Calu3 (cell line): Measurements from ENCODE around the gene SLCO1A2. TPM values are rescaled to one million over a fixed set of nuclear protein-coding genes. Genes with fewer than 3 reads are reported as not detected.

Experiments
- BruUV-seq: library from RNA; stranded (reverse); fragments of 400-500 nt; replicated peaks from 2 replicates; lab custom pipeline; 2021; lab: Mats Ljungman, UMichigan
- CTCF ChIA-PET: fragments of 300-600 bp; sonication (Branson Sonifier 250); formaldehyde crosslinking; loops from one replicate; lab custom pipeline; 2022; ENCODE audit warnings: antibody characterized with exemption; lab: Charles Lee
- DNase-seq: peaks from one replicate; pipeline ENCODE4 v3.0.0; 2022
- H3K27ac Mint-ChIP-seq: one replicate; pipeline ENCODE4 v1.8.0; 2022; ENCODE audit warnings: mixed read lengths; ENCODE audit not compliant: unreplicated experiment
- H3K27me3 Mint-ChIP-seq: one replicate; pipeline ENCODE4 v1.8.0; 2022; ENCODE audit warnings: mixed read lengths; ENCODE audit not compliant: unreplicated experiment
- H3K36me3 Mint-ChIP-seq: one replicate; pipeline ENCODE4 v1.8.0; 2022; ENCODE audit warnings: mild to moderate bottlenecking, moderate library complexity, mixed read lengths; ENCODE audit not compliant: insufficient read depth, unreplicated experiment
- H3K4me1 Mint-ChIP-seq: one replicate; pipeline ENCODE4 v1.8.0; 2022; ENCODE audit warnings: mild to moderate bottlenecking, low read depth, mixed read lengths; ENCODE audit not compliant: unreplicated experiment
- H3K4me3 Mint-ChIP-seq: one replicate; pipeline ENCODE4 v1.8.0; 2022; ENCODE audit warnings: mild to moderate bottlenecking, low read depth, moderate library complexity, mixed read lengths; ENCODE audit not compliant: unreplicated experiment
- H3K9me3 Mint-ChIP-seq: one replicate; pipeline ENCODE4 v1.8.0; 2022; ENCODE audit warnings: low read depth, mixed read lengths; ENCODE audit not compliant: unreplicated experiment
- intact Hi-C: fragments of 100-400 bp; cut with micrococcal nuclease; formaldehyde crosslinking; loops from one replicate; pipeline ENCODE4 v1.10.0; 2022; ENCODE audit not compliant: unreplicated experiment
- total RNA-seq: library from RNA; stranded (reverse); gene quantifications from 2 replicates; pipeline ENCODE4 v1.2.3, GENCODE V29; 2022
- TF ChIP-seq, protein P1 (sequence below): fragments of 200-600 bp; IDR thresholded peaks from one replicate; pipeline ENCODE4 v1.8.0; 2022; ENCODE audit warnings: antibody characterized with exemption; ENCODE audit not compliant: unreplicated experiment

Gene SLCO1A2
- total RNA-seq, 1 experiment from 2014 or later = not detected

DNA sequence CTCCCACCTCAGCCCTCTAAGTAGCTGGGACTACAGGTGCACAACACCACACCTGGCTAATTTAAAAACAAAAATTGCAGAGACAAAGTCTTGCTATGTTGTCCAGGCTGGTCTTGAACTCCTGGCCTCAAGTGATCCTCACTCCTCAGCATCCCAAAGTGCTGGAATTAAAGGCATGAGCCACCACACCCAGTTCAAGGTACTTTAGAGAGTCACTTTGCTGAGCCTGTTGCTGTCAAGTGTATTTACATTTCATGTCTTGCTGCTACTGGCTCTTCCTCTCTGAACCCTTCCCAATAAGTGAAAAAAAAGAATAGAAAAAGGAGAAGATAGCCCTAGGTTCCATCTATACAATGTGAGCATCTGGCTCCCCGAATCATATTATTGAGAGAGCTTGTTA, 38.4 kb downstream of the SLCO1A2 start:
- TF ChIP-seq, protein P1, sequence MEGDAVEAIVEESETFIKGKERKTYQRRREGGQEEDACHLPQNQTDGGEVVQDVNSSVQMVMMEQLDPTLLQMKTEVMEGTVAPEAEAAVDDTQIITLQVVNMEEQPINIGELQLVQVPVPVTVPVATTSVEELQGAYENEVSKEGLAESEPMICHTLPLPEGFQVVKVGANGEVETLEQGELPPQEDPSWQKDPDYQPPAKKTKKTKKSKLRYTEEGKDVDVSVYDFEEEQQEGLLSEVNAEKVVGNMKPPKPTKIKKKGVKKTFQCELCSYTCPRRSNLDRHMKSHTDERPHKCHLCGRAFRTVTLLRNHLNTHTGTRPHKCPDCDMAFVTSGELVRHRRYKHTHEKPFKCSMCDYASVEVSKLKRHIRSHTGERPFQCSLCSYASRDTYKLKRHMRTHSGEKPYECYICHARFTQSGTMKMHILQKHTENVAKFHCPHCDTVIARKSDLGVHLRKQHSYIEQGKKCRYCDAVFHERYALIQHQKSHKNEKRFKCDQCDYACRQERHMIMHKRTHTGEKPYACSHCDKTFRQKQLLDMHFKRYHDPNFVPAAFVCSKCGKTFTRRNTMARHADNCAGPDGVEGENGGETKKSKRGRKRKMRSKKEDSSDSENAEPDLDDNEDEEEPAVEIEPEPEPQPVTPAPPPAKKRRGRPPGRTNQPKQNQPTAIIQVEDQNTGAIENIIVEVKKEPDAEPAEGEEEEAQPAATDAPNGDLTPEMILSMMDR = no peak
- H3K4me1 Mint-ChIP-seq = no peaks in the 10 kb centered on the region
- DNase-seq = no peak
- CTCF ChIA-PET = no interaction called here
- no peak overlapping the region for H3K4me3 Mint-ChIP-seq
- H3K27me3 Mint-ChIP-seq = no peaks in the 10 kb centered on the region
- H3K9me3 Mint-ChIP-seq = no peaks in the 10 kb centered on the region
- intact Hi-C loops = loop anchor here (5.0 kb wide), 1 partner anchor 141 kb away; the partner anchor contains the start of gene PYROXD1
- H3K27ac Mint-ChIP-seq = no peak overlapping the region
- no TSS peak for BruUV-seq
- no peaks in the 10 kb centered on the region for H3K36me3 Mint-ChIP-seq

DNA sequence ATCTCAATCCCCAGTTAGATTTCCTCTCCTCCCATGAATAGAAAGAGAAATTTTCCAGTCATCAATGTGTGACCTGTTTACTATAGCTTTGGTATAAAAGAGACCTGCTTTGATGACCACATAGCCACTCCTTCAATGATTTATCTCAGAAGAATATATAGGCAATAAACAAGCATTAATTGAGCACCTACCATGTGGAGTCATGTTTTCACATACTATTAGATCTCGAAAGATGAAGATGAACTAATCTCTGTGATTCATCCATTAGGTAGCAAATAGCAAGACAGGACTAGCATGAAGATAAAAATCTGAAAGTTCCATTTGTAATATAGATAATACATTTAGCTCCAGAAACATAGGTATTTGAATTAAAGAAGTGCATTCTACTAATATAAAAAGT, 40.5 kb downstream of the SLCO1A2 start:
- no peak overlapping the region for H3K4me3 Mint-ChIP-seq
- no peak overlapping the region for H3K27ac Mint-ChIP-seq
- no peaks in the 10 kb centered on the region for H3K36me3 Mint-ChIP-seq
- CTCF ChIA-PET = no interaction called here
- H3K9me3 Mint-ChIP-seq = no peaks in the 10 kb centered on the region
- no peaks in the 10 kb centered on the region for H3K27me3 Mint-ChIP-seq
- no peak for DNase-seq
- BruUV-seq = no TSS peak
- H3K4me1 Mint-ChIP-seq = no peaks in the 10 kb centered on the region
- TF ChIP-seq, protein P1 = no peak
- intact Hi-C loops = no loop called here

DNA sequence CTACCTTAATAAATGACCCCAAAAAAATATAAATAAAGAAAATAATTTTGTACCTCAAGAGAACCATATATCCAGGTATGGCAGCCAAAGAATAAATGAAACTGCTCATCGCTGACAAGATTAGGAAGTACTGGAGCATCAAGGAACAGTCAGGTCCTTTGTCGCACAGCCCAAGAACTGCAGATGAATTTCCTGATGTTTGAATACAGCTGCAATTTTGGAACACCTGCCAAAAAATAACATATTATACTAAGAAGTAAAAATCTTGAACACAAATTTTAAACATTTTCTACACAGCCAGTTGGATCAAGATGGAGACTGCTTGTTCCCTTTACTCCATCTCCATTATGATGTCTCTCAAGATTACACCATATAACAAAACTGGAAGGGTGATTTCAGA, 42.6 kb downstream of the SLCO1A2 start:
- CTCF ChIA-PET = no interaction called here
- Mint-ChIP-seq H3K27ac (no peak overlapping the region), H3K4me3 (no peak overlapping the region), H3K27me3 (no peaks in the 10 kb centered on the region), H3K36me3 (no peaks in the 10 kb centered on the region), H3K4me1 (no peaks in the 10 kb centered on the region), H3K9me3 (no peaks in the 10 kb centered on the region)
- intact Hi-C loops = no loop called here
- DNase-seq = no peak
- TF ChIP-seq, protein P1 = no peak
- BruUV-seq = no TSS peak

DNA sequence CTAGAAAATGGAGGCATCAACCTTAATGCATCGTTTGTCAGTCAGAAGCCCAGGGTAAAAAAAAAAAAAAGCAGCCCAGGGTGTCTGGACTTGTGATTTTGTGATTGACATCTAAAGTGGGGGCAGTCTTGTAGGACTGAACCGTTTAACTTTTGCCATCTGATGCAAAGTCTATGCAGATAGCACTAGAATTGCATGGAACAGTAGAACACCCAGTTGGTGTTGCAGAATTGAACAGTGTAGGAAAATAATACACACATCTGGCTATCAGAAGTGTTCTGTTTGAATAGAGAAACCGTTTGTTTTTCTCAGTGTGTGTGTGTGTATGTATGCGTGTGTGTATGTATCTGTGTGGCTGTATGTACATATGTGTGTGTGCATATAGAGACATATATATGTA, 45.0 kb downstream of the SLCO1A2 start:
- intact Hi-C loops = no loop called here
- Mint-ChIP-seq H3K27me3 (no peaks in the 10 kb centered on the region), H3K27ac (no peak overlapping the region), H3K9me3 (no peaks in the 10 kb centered on the region), H3K4me3 (no peak overlapping the region), H3K36me3 (no peaks in the 10 kb centered on the region), H3K4me1 (no peaks in the 10 kb centered on the region)
- DNase-seq = no peak
- CTCF ChIA-PET = no interaction called here
- BruUV-seq = no TSS peak
- TF ChIP-seq, protein P1 = no peak
